HFFc6 (cell line): ENCODE results near the gene ERCC2. TPM values are rescaled to one million over a fixed set of nuclear protein-coding genes. Genes with fewer than 3 reads are reported as not detected.
A peak's percentile ranks its signal among the peaks of the same experiment; 100 is the strongest.

Source experiments
- DNase-seq: peaks from one replicate; pipeline ENCODE4 v3.0.0-alpha.2; 2018
- H3K27ac Mint-ChIP-seq: 2 replicates; pipeline ENCODE4 v1.8.0; 2020; ENCODE audit warnings: mild to moderate bottlenecking, mixed read lengths
- H3K27me3 Mint-ChIP-seq: 2 replicates; pipeline ENCODE4 v1.8.0; 2021; ENCODE audit warnings: mild to moderate bottlenecking, moderate library complexity, mixed read lengths; ENCODE audit not compliant: insufficient read depth
- H3K36me3 Mint-ChIP-seq: 2 replicates; pipeline ENCODE4 v1.8.0; 2021; ENCODE audit warnings: low read depth, mixed read lengths
- H3K4me1 Mint-ChIP-seq: 2 replicates; pipeline ENCODE4 v1.8.0; 2020; ENCODE audit warnings: low read depth, mixed read lengths
- H3K4me3 Mint-ChIP-seq: 2 replicates; pipeline ENCODE4 v1.8.0; 2020; ENCODE audit warnings: mild to moderate bottlenecking, moderate library complexity, mixed read lengths
- H3K9me3 Mint-ChIP-seq: 2 replicates; pipeline ENCODE4 v1.8.0; 2020; ENCODE audit warnings: mild to moderate bottlenecking, mixed read lengths
- CTCF ChIP-seq: fragments of 200-600 bp; sonication (generic); IDR thresholded peaks from 2 replicates; pipeline ENCODE4 v1.5.0; 2021; ENCODE audit warnings: antibody characterized with exemption, mild to moderate bottlenecking
- total RNA-seq, 6 experiments: library from RNA; stranded (reverse); fragmentation: NEBNext Ultra II Directional; extraction: Animal tissue kit (Norgen Biotek cat#: 25700); gene quantifications; 2 replicates in 1 of 6; 3 replicates in 5 of 6; pipeline ENCODE4 v1.2.3, GENCODE V29; 2021

The ERCC2 gene
- total RNA-seq, 6 experiments from 2014 or later, result 80.2 to 108 (median 87.8) TPM

GRCh38 chr19:45344621-45345505, 25.5 kb downstream of the ERCC2 start:
- no peak for DNase-seq
- H3K4me3 Mint-ChIP-seq, result no peak overlapping the region

GRCh38 chr19:45342911-45343310, 27.5 kb downstream of the ERCC2 start:
- H3K9me3 Mint-ChIP-seq, result no peaks in the 10 kb centered on the region
- TF ChIP-seq CTCF, result no peak
- DNase-seq, result no peak
- H3K27me3 Mint-ChIP-seq, result peaks cover 2% of the 10 kb centered on the region
- no peak overlapping the region for H3K27ac Mint-ChIP-seq
- H3K4me1 Mint-ChIP-seq, result peaks cover 5% of the 10 kb centered on the region; the same call in 1 of the 2 replicates
- no peak overlapping the region for H3K4me3 Mint-ChIP-seq
- no peaks in the 10 kb centered on the region for H3K36me3 Mint-ChIP-seq

More at GRCh38 chr19:45344621-45345505, 25.5 kb downstream of the ERCC2 start:
- no peak for TF ChIP-seq CTCF
- H3K36me3 Mint-ChIP-seq, result peaks cover 9% of the 10 kb centered on the region
- H3K4me1 Mint-ChIP-seq, result no peaks in the 10 kb centered on the region
- no peaks in the 10 kb centered on the region for H3K9me3 Mint-ChIP-seq
- H3K27ac Mint-ChIP-seq, result no peak overlapping the region
- H3K27me3 Mint-ChIP-seq, result peaks cover 2% of the 10 kb centered on the region

GRCh38 chr19:45340899-45341453, 29.4 kb downstream of the ERCC2 start:
- DNase-seq, result peak; percentile 6
- Mint-ChIP-seq H3K4me3 (no peak overlapping the region), H3K36me3 (no peaks in the 10 kb centered on the region), H3K27ac (no peak overlapping the region), H3K27me3 (peaks cover 2% of the 10 kb centered on the region), H3K9me3 (no peaks in the 10 kb centered on the region), H3K4me1 (peaks cover 5% of the 10 kb centered on the region; the same call in 1 of the 2 replicates)
- TF ChIP-seq CTCF, result no peak

GRCh38 chr19:45340232-45340898, 30.0 kb downstream of the ERCC2 start, which contains the start of gene KLC3:
KLC3 (plus strand) TSS chr19:45340750; CDS start chr19:45345542, 4,792 bp downstream.
- Mint-ChIP-seq H3K27me3 (peaks cover 2% of the 10 kb centered on the region), H3K4me3 (no peak within 1 kb of the TSS), H3K4me1 (peaks cover 5% of the 10 kb centered on the region; the same call in 1 of the 2 replicates), H3K9me3 (no peaks in the 10 kb centered on the region), H3K27ac (no peak within 1 kb of the TSS), H3K36me3 (no peaks in the 10 kb centered on the region)
- no peak for DNase-seq
- TF ChIP-seq CTCF, result no peak

GRCh38 chr19:45339629-45340028, 30.7 kb downstream of the ERCC2 start:
- peaks cover 2% of the 10 kb centered on the region; the same call in 1 of the 2 replicates for H3K27me3 Mint-ChIP-seq
- DNase-seq, result no peak
- no peak overlapping the region for H3K27ac Mint-ChIP-seq
- H3K4me1 Mint-ChIP-seq, result peaks cover 5% of the 10 kb centered on the region; the same call in 1 of the 2 replicates
- no peak for TF ChIP-seq CTCF
- no peaks in the 10 kb centered on the region for H3K36me3 Mint-ChIP-seq
- H3K9me3 Mint-ChIP-seq, result no peaks in the 10 kb centered on the region
- H3K4me3 Mint-ChIP-seq, result no peak overlapping the region
